ENCODE measurements around the gene TARS3.

- TF ChIP-seq POLR2AphosphoS5 (IDR thresholded peaks at IDR 0.05; ENCODE audit: insufficient read depth in 1 of 2, low read depth in 1 of 2) (no peak), POLR2A (IDR thresholded peaks at IDR 0.05) (no peak)
- TF ChIP-seq, protein P1, sequence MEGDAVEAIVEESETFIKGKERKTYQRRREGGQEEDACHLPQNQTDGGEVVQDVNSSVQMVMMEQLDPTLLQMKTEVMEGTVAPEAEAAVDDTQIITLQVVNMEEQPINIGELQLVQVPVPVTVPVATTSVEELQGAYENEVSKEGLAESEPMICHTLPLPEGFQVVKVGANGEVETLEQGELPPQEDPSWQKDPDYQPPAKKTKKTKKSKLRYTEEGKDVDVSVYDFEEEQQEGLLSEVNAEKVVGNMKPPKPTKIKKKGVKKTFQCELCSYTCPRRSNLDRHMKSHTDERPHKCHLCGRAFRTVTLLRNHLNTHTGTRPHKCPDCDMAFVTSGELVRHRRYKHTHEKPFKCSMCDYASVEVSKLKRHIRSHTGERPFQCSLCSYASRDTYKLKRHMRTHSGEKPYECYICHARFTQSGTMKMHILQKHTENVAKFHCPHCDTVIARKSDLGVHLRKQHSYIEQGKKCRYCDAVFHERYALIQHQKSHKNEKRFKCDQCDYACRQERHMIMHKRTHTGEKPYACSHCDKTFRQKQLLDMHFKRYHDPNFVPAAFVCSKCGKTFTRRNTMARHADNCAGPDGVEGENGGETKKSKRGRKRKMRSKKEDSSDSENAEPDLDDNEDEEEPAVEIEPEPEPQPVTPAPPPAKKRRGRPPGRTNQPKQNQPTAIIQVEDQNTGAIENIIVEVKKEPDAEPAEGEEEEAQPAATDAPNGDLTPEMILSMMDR (IDR thresholded peaks at IDR 0.05) = no peak
Measured at GRCh38 chr15:101672298-101672697, 52.0 kb downstream of the TARS3 start.

Measured in vagina (tissue), 2 donors.